NK-92 (cell line): ENCODE data around the gene HSPA4.

ENCODE experiments used
- DNase-seq: peaks from one replicate; lab custom pipeline; 2025; ENCODE audit not compliant: unreplicated experiment; lab: John Stamatoyannopoulos, UW

Gene HSPA4

DNA sequence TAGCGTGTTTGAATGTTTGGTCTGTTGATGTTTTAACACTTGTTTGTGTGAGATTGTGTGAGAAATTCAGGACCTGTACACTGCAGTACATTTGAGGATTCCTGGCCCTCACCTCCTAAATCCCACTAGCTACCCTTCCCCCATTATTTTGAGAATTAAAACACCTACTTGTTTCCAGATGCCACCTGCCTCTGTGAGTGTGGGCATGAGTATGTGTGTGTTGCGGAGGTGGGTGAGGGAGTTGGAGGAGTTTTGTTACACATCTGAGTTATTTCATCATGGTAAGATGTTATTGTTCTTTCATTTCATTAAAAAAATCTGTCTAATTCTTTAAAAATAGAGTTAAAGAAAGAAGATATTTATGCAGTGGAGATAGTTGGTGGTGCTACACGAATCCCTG lies 36.3 kb downstream of the HSPA4 start:
- no peak for DNase-seq

DNA sequence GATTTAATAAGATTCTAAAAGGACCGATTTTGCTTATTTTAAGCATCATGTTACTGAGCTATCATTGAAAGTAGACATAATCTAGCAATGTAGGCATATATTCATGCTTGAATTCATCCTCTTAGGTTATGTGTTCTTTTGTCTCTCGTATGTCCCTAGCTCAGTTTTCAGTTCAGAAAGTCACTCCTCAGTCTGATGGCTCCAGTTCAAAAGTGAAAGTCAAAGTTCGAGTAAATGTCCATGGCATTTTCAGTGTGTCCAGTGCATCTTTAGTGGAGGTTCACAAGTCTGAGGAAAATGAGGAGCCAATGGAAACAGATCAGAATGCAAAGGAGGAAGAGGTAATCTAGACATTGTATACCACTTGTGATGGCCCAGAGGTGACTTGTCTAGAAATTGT lies 39.2 kb downstream of the HSPA4 start:
- no peak for DNase-seq

DNA sequence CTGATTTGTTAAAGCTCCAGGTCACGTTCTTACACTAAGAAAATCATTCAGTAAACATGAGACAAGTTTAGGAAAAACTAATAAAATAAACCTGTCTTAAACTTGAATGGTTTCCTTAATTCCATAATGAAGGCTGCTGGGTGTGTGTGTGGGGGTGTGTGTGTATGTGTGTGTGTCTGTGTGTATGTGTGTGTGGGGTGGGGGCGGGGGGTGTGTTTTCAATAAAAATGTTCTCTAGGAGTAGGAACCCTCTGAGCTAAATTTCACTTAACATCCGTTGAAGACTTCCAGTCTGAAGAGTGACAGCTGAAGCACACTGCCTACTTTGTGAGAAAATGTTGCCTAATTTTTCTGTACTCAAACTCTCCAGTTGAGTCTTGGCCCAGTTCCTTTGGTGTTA lies 54.5 kb downstream of the HSPA4 start:
- DNase-seq, result no peak

DNA sequence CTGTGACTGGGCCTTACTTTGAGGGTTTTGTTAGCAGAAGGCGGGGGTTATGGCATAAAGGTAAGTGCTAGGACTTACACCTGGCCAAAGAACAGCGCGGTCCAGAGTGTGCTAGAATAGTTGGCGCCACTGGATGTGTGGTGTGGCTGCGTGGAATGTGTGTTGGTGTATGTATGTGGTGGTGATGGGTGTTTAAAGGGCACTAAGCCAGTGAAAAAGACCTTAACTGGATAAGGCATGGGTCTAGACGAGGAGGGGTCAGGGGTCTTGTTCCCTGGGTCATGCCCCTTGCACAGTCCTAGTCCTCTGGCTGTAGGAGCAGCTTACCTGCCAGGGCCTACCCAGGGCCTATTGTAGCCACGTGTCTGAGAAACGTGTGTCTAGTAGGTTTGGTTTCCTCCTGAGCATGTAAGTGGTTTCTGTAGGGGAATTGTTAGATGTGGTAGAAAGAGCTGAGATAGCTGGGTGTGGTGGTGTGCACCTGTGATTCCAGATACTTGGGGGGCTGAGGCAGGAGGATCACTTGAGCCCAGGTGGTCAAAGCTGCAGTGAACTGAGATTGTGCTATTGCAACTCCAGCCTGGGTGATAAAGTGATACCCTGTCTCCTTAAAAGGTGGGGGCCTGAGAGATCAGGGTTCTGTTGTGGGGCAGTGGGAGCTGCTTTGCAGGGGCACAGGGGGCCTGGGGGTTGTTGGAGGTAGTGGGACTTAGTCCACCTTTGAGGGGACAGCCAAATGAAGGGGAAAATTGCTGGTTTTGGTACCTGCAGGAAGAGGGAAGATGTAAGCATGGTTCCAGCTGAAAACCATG lies 55.2 kb downstream of the HSPA4 start:
- no peak for DNase-seq

DNA sequence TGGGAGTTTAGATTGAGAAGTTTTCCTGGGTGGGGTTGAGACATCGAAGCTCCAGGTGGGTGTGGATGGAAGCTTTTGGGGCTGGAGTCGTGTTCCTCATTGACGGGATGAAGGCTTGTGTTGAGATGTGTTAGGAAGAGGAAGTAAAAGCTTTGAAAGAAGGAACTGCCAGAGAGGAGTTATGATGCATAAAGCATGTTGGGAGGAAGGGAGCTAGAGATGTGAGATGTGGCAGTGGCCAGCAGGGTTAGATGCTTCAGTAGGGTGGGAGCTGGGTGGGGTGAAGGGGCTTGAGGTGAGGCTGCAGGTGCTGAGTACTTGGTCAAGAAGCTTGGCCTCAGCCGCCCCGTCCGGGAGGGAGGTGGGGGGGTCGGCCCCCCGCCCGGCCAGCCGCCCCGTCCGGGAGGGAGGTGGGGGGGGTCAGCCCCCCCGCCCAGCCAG lies 56.7 kb downstream of the HSPA4 start:
- DNase-seq, result no peak

DNA sequence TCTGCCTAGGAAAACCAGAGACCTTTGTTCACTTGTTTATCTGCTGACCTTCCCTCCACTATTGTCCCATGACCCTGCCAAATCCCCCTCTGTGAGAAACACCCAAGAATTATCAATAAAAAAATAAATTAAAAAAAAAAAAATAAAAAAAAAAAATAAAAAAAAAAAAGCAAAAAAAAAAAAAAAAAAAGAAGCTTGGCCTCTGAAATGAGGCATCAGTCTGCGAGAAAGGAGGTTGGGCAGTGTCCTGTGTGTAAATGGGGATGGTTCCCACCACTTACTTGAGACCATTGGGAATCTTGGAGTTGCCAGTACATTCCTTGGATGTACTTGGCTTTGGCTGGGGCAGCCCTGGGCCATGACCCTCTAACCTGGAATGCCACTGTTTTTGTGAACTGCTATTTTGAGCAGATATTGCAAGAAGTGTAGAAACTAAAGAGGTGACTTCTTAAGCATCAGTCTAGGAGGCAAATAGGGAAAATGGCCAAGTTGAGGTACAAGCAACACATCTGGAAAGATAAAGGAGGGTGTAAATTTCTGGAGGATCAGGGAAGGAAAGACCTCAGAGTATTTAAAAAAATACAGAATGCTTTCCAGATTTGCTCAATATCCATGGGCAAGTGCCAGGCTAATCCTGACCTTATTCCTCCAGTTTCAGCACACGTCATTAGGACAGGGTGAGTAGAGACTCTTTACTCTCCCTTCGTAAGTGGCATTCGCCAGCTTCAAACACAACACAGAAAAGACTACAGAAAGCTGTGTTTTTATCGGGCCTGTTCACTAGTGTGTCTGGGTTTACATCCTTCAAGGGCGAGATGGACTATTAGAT lies 58.1 kb downstream of the HSPA4 start:
- no peak for DNase-seq

DNA sequence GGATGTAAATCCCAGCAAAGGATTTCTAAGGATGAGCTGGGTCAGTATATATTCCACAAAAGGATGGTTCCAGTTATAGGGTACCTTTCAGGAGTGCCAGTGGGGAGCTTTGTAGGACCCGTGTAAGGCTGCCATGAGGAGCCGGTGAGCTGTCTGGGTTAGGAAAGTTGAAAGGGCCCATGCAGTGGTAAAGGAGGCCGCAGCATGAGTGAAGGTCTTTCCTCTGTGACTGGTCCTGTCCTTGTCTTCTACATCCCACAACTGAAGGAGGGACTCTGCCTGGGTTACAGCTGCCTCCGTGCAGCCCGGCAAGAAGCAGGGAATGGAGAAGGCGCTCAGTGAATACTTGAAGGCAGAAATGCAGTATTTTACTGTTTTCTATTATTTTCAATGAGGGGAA lies 58.9 kb downstream of the HSPA4 start:
- DNase-seq, result no peak

DNA sequence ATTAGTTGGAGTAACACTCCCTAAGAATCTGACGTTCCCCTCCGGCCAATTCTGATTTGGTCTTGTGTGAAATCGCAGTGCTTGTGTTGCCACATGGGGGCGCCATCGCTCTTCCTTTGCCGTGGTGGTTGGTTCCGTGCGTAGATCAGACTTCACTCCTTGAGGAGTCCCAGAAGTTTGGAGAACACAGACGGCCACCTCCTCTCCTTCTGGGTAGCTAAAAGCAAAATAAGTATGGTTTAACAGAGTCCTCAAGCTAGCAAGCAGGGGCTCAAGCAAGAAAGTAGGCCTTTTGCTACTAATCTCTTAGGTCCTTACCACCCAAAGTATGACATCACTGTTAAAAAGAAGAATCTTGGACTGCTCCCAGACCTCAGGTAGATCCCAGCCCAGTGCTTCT lies 59.5 kb downstream of the HSPA4 start:
- no peak for DNase-seq

DNA sequence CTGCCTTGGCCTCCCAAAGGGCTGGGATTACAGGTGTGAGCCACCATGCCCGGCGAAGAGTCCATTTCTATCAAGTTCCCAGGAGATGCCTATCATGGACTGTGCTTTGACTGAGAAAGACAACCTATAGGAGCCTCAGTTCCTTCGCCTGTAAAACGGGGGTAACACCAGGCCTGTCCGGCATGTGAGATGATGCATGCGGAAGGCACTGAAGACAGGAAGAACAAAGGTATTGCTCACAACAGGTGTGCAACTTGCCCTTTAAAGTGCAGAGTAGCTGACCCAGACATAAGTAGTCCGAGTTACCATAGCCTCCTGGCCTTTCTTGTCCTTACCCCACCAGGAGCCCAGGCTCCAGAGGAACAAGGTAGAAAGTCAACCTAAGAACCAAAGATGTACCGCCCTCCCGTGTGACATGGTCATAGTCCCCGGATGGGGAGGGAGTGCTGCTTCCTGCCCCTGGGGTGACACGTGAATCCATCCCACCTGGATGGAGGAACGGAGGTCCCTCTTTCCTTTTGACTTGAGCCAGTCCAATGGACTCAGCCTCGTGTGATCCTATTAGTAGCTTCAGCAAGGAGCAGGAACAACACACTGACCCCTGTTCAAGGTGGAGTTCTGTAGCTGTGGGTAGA lies 60.3 kb downstream of the HSPA4 start:
- DNase-seq, result no peak

DNA sequence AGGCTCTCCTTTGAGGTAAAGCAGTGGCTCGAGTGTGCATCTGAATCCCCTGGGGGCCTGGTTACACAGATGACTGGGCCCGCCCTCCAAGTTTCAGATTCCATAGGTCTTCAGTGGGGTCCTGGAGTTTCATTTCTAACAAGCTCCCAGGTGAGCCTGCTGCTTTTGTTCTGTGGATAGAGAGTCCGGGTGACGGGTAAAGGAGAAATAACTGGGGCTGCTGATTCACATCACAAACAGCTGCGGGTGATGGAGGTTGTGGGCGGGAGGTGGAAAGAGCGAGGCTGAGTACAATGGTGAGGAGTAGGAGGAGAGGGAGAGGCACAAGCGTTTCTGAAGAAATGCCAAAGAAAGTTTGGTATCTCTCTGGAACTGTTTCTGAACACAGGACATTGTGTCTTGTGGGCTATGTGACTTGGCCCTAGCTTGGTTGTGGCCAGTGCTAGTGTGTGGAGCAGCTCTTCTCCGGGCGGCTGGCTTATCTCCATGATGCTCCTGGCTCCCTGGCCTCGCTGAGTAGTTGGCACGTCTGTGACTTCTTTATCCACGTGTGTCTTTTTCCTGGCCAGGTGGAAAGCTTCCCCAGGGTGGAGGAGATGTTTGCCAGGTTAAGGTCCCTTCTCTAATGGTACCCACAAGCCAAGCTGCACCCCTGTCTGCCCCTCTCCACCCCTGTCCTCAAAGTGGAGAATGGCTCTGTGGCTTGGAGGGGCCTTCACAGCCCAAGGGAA lies 61.7 kb downstream of the HSPA4 start:
- no peak for DNase-seq

DNA sequence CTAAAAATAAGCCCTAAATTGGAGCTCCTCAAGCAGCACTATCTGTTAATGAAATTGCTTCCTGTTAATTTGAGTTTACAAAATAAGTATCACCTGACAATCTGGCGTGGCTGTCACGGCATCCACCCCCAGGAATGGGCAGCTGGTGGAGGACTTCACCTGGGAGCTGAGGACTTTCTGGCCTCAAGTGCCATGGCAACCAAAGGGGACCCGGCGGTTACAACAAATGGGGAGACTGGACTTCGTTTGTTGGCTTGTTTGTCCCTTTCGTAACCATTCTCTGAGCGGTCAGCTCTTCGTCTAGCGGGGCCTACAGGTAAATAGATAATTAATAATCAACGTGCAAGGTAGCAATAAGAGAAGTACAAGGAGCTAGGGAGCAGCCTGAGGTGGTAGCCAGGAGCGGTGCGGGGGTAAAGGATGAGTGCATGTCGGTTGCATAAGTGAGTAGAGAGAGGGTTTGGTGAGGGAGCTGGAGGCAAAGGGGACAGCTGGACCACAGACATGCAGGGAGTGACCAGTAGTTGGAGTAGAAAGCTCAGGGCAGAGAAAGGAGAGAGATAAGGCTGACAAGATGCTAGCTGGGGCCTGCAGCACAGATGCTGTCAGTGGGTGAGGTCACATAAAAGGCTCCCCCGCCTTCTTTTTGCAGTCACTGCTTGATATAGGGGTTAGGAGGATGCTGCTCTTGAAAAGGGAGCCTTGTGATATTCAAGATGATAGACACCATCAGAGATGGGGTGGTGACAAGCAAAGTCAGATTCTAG lies 62.5 kb downstream of the HSPA4 start:
- DNase-seq, result no peak

DNA sequence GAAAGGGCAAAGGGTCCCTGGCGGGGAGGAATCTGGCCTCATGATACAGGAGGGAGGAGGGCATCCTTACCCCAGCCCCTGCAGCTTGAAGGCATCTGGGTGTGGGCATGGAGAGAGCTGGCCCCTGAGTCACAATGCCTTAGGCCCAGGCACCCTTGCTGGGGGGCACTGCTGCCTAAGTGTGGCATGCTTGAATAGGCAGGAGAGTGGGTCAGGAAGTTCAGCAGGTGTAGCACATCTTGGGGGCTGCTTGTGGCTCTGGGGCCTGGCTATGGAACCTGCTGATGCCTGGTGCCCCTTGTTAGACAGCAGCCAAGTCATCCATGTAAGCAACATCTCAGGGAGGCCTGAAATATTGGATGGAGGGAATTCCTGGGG lies 63.1 kb downstream of the HSPA4 start:
- no peak for DNase-seq

DNA sequence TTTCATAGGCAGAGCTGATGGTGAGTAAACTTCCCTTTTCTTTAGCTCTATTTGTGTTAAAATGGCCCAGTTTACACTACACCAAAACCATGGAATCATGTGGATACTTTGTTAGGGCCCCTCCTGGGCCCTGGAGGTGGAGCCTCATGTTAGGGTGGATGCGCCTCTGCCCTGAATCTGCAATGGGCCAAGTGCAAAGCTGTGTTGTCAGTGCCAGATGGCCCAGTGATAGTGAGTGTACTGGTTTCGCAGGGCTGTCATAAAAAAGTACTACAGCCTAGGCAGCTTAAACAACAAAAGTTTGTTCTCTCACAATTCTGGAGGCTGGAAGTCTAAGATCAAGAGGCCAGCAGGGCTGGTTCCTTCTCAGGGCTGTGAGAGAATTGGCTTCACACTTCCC lies 64.8 kb downstream of the HSPA4 start:
- no peak for DNase-seq

DNA sequence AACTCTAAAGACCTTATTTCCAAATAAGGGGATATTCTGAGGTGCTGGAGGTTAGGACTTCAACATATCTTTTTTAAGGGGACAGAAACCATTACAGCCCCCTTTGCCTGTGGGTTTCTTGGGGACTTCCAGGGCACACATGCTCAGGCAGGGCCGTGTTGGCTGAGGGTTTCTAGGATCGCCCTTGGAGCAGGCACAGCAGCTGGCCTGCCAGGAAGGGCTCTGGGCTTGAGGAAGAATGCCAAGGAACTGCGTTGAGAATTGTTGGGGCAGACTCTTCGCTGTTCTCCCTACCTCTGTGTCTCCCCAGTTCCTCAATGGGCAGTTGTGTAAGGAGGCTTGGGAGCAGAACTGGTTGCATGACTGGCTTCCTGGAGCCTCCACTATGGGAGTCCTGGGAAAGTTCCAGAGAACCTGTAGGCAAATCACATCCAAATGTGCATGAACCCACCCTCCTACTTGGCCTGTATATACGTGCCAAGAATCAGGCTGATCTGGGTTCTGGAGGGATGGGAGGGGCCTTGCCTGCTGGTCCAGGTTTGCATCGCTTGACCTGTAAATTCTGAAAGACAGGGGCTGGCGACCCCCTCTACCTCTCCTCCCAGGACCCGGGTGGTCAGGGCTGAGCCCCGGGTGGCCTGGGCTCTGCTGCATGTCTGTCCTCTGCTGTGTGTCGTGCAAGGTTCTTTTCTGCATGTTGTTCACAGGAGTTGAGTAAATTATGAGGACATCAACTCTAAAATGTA lies 65.5 kb downstream of the HSPA4 start:
- DNase-seq, result no peak

DNA sequence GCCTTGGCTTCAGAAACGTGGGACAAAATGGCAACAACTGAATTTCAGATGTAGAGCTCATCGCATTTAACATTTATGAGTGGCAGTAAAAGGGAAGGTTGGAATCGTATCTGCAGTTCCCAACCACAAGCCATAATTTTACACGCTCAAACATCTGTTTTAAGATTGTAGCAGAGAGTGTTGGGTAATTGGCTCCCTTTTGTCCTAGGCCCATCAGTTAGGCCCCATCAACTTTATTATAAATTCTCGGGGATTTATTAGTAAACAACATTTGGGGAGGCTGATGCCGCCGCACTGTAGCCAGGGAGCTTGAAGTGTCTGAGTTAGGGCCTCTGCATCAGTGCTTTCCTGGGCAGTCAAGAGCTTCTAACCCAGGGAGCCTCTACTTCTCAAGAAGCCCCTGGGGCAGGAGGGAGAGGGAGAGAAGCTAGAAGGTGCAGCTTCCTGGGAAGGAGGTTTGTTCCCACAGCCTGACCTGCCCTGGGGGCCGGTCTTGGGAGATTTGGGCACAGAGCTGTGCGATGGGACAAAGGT lies 66.2 kb downstream of the HSPA4 start:
- no peak for DNase-seq

DNA sequence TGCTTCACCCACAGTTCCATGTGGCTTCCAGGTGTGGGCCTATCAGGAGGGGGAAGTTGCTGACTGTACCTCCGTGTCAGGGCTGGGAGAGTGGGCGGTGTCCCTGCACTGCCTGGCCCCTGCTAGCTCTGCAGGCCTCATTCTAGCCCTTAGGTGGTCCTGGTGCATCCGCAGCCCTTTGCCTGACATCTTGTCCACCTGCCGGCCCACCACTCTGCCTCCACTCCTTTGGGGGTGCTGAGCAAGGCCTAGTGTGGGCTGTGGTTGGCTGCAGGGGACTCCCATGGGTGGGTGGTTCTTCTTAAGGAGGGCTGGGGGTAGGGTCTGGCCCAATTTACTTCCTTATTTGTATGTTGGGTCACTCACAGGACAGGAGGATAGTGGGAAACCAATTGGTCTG lies 66.9 kb downstream of the HSPA4 start:
- DNase-seq, result no peak

DNA sequence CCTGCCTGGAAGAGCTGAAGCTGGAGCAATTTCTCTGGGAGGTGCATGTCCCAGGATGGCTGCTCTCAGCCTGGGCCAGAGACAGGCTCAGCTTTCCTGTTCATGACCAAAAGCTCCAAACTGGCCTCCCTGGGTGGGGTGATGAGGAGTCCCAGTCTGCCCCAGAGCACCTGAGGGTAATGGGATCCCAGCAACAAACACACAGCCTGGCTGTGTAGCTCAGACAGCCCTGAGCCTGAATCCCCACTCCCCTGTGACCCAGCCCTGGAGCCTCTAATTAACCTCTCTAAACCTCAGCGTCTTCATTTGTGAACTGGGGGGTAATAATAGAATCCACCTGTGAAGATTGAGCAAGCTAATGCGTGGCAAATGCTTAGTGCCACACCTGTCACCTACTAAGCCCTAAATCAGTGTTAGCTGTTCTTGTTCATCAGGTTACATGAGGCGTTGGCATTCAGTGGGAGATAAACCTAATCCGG lies 67.5 kb downstream of the HSPA4 start:
- no peak for DNase-seq

DNA sequence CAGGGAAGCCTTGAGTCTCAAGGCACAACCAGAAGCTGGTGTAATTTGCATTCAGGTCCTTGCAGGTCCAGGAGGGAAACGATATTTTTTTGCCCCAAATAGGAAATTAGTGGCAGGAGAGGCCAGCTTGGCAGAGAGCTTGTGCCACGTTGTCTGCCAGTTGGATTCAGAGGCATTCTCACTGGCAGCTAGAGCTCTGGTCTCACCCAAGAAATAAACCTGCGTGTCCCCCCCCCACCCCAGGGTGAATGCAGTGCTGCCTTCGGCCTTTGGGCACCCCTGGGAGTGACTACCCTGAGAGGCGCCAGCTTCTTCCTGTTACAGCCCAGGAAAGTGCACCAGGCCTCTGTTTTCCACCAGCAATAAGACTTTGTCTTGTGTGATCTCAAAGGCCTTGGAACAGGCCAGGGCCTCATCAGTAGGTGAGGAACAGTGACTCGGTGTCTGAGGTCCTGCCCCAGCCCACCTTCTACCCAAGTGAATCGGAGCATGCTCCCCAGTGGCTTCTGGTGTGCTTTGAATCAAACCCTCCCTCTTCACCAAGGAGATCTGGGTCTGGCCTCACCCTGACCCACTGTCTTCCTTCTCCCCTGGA lies 68.4 kb downstream of the HSPA4 start:
- no peak for DNase-seq

DNA sequence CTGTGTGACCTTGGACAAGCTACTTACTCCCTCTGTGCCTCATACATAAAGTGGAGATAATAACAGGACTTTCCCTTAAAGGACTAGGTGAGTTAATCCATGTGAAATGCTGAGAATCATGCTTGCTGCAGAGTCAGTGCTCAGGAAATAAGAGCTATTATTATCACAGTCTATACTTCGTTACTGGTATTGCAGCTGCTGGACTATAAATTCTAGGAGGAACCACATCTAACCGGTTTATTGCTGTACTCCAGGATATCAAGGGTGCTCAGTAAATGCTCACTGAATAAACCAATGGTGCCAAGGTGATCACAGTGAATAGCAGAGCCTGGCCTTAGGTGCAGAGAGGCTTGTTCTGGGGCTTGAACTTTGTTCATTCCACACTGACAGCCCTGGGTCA lies 69.3 kb downstream of the HSPA4 start:
- no peak for DNase-seq
